ENCODE measurements around the gene RPL28. TPM values are rescaled to one million over a fixed set of nuclear protein-coding genes. Genes with fewer than 3 reads are reported as not detected.

RPL28 gene
- total RNA-seq, 2 donors from 2014 or later, result 1,672 to 1,902 TPM

DNA sequence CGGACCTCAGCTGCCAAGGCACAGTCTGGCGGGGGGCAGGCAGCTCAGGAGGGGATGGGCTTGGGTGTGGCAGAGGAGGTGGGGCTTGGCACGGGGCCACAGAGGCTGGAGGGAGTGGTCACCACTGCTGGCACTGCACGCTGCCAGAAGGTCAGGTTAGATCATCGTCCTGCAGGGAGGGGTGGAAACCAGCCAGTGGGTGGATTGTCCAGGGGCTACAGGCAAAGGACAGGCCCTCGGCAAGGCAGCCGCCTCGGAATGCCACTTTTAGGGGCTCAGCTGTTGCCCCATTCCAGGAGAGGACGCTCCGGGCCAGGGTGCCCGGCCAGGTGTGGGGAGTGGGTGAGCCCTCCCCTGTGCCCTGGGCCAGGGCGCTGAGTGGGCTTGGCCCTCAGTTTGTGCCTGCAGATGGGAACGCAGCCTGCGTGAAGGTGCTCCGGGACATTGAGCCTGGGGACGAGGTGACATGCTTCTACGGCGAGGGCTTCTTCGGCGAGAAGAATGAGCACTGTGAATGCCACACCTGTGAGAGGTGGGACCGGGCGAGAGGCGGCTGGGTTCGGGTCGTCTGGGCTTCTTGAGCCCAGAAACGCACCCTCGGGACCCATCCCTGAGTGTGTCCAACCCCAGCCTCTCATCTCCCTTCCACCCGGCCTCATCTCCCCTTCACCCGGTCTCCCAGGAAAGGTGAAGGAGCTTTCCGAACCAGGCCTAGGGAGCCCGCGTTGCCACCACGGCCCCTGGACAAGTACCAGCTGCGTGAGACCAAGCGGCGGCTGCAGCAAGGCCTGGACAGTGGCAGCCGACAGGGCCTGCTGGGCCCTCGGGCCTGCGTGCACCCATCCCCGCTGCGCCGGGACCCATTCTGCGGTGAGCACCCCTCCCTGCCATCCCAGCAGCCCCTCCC lies 39.7 kb upstream of the RPL28 start:
- peak; percentile 45 for DNase-seq
- peaks cover 1% of the 10 kb centered on the region for H3K27me3 ChIP-seq (ENCODE audit: control insufficient read depth, insufficient read depth, low read length, poor library complexity, severe bottlenecking)
- H3K27me3 Mint-ChIP-seq (ENCODE audit: insufficient read depth), result peaks cover 8% of the 10 kb centered on the region
- H3K36me3 Mint-ChIP-seq (ENCODE audit: low read depth), result peaks cover 46% of the 10 kb centered on the region
- TF ChIP-seq, protein P1, sequence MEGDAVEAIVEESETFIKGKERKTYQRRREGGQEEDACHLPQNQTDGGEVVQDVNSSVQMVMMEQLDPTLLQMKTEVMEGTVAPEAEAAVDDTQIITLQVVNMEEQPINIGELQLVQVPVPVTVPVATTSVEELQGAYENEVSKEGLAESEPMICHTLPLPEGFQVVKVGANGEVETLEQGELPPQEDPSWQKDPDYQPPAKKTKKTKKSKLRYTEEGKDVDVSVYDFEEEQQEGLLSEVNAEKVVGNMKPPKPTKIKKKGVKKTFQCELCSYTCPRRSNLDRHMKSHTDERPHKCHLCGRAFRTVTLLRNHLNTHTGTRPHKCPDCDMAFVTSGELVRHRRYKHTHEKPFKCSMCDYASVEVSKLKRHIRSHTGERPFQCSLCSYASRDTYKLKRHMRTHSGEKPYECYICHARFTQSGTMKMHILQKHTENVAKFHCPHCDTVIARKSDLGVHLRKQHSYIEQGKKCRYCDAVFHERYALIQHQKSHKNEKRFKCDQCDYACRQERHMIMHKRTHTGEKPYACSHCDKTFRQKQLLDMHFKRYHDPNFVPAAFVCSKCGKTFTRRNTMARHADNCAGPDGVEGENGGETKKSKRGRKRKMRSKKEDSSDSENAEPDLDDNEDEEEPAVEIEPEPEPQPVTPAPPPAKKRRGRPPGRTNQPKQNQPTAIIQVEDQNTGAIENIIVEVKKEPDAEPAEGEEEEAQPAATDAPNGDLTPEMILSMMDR (conservative IDR thresholded peaks at IDR 0.05), result no peak
- H3K4me3 Mint-ChIP-seq, result no peak overlapping the region
- H3K4me1 ChIP-seq (ENCODE audit: control insufficient read depth, insufficient read depth, low read length), result peaks cover 9% of the 10 kb centered on the region
- no peaks in the 10 kb centered on the region for H3K9me3 ChIP-seq (ENCODE audit: control insufficient read depth, low read length)
- H3K27ac ChIP-seq (ENCODE audit: low read depth, low read length), result peak overlapping the region; percentile 16
- peaks cover 16% of the 10 kb centered on the region for H3K4me1 Mint-ChIP-seq
- H3K27ac Mint-ChIP-seq, result no peak overlapping the region
- peaks cover 47% of the 10 kb centered on the region for H3K36me3 ChIP-seq (ENCODE audit: control insufficient read depth, insufficient read depth, low read length)
- no peaks in the 10 kb centered on the region for H3K9me3 Mint-ChIP-seq
- no peak overlapping the region for H3K4me3 ChIP-seq (ENCODE audit: low read length)
- WGBS, 2 experiments (ENCODE audit: insufficient coverage in 1 of 2, insufficient read length in 1 of 2), result 91 to 92% methylated on average over 28 to 43 of the region's 43 CpGs
- no peak overlapping the region for H3K9ac ChIP-seq (ENCODE audit: extremely low read depth, low read length, poor library complexity, severe bottlenecking)

DNA sequence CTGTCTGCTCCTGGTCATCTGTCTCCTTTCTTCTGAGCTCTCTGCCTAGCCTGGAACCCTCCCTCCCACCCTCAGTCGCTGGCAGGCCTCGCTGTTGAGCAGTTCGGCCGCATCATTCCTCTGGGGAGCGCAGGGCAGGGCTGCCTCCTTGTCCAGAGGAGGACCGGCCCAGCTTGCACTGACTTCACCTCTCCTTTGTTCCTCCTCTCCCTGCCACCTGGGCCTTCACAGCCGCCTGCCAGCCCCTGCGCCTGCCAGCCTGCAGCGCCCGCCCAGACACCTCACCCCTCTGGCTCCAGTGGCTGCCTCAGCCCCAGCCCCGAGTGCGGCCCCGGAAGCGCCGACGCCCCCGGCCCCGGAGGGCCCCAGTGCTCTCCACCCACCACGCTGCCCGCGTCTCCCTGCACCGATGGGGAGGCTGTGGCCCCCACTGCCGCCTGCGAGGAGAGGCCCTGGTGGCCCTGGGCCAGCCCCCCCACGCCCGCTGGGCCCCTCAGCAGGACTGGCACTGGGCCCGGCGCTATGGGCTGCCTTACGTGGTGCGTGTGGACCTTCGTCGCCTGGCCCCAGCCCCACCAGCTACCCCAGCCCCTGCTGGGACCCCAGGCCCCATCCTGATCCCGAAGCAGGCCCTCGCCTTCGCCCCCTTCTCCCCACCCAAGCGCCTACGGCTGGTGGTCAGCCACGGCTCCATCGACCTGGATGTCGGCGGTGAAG lies 38.8 kb upstream of the RPL28 start:
- H3K4me1 ChIP-seq (ENCODE audit: control insufficient read depth, insufficient read depth, low read length), result peaks cover 9% of the 10 kb centered on the region
- no peak overlapping the region for H3K27ac ChIP-seq (ENCODE audit: low read depth, low read length)
- Mint-ChIP-seq H3K36me3 (ENCODE audit: low read depth) (peaks cover 41% of the 10 kb centered on the region), H3K9me3 (no peaks in the 10 kb centered on the region), H3K4me1 (peaks cover 10% of the 10 kb centered on the region), H3K4me3 (no peak overlapping the region), H3K27ac (no peak overlapping the region), H3K27me3 (ENCODE audit: insufficient read depth) (peaks cover 16% of the 10 kb centered on the region)
- H3K36me3 ChIP-seq (ENCODE audit: control insufficient read depth, insufficient read depth, low read length), result peaks cover 45% of the 10 kb centered on the region
- H3K9me3 ChIP-seq (ENCODE audit: control insufficient read depth, low read length), result no peaks in the 10 kb centered on the region
- 94 to 96% methylated on average over 9 to 41 of the region's 41 CpGs for whole genome bisulfite sequencing, 2 experiments (ENCODE audit: insufficient coverage in 1 of 2, insufficient read length in 1 of 2)
- H3K9ac ChIP-seq (ENCODE audit: extremely low read depth, low read length, poor library complexity, severe bottlenecking), result no peak overlapping the region
- H3K4me3 ChIP-seq (ENCODE audit: low read length), result no peak overlapping the region
- DNase-seq, result peak; percentile 48
- TF ChIP-seq, protein P1 (conservative IDR thresholded peaks at IDR 0.05), result no peak
- peaks cover 9% of the 10 kb centered on the region for H3K27me3 ChIP-seq (ENCODE audit: control insufficient read depth, insufficient read depth, low read length, poor library complexity, severe bottlenecking)

DNA sequence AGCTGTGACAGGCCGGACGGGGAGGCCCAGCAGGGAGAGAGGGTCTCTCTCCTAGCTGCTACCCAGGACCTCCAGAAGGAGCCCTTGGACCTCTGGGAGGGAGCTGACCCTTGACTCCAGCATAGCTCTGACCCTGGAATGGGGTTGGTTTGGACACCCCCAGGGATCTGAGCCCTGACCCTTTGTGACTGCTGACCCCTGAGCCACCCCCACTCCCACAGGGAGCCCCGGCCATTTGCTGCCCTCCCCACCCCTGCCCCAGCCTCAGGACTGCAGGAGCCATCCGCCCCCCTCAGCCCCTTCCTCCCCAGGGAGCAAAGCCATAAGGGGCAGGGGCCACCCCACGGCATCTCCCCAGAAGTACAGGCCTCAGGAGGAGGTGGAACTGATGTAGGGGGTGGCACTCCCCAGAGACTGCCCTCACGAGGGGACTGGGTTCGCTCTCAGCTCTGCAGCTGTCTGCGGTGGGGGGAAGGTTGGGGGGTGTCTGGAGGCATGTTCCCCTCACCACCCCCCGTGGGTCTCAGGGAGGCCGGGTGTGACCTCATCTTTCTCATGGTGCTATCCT lies 38.2 kb upstream of the RPL28 start:
- peak; percentile 41 for DNase-seq
- H3K9me3 ChIP-seq (ENCODE audit: control insufficient read depth, low read length), result no peaks in the 10 kb centered on the region
- Mint-ChIP-seq H3K4me1 (peaks cover 10% of the 10 kb centered on the region), H3K27me3 (ENCODE audit: insufficient read depth) (peaks cover 23% of the 10 kb centered on the region), H3K27ac (no peak overlapping the region), H3K36me3 (ENCODE audit: low read depth) (peaks cover 38% of the 10 kb centered on the region), H3K4me3 (no peak overlapping the region), H3K9me3 (no peaks in the 10 kb centered on the region)
- H3K36me3 ChIP-seq (ENCODE audit: control insufficient read depth, insufficient read depth, low read length), result peaks cover 38% of the 10 kb centered on the region
- no peak overlapping the region for H3K4me3 ChIP-seq (ENCODE audit: low read length)
- TF ChIP-seq, protein P1 (conservative IDR thresholded peaks at IDR 0.05), result no peak
- H3K9ac ChIP-seq (ENCODE audit: extremely low read depth, low read length, poor library complexity, severe bottlenecking), result no peak overlapping the region
- H3K4me1 ChIP-seq (ENCODE audit: control insufficient read depth, insufficient read depth, low read length), result peaks cover 9% of the 10 kb centered on the region
- peaks cover 16% of the 10 kb centered on the region for H3K27me3 ChIP-seq (ENCODE audit: control insufficient read depth, insufficient read depth, low read length, poor library complexity, severe bottlenecking)
- 86 to 92% methylated on average over 2 to 8 of the region's 10 CpGs for WGBS, 2 experiments (ENCODE audit: insufficient coverage in 1 of 2, insufficient read length in 1 of 2)
- no peak overlapping the region for H3K27ac ChIP-seq (ENCODE audit: low read depth, low read length)
